Measurements from ENCODE around the gene PATJ.

PATJ gene

GRCh38 chr1:61925591-61926298, 183.5 kb downstream of the PATJ start:
- TF ChIP-seq CTCF (IDR thresholded peaks at IDR 0.05; ENCODE audit: low read depth, low read length, missing control alignments), result no peak
- no peak for DNase-seq (ENCODE audit: low read depth)
- H3K4me3 ChIP-seq (ENCODE audit: low read depth, low read length), result no peak overlapping the region

- TF ChIP-seq CTCF (IDR thresholded peaks at IDR 0.05; ENCODE audit: low read depth, low read length, missing control alignments), result no peak
- DNase-seq (ENCODE audit: low read depth), result no peak
- no peak overlapping the region for H3K4me3 ChIP-seq (ENCODE audit: low read depth, low read length)
Observed at GRCh38 chr1:61926597-61926996, 184.3 kb downstream of the PATJ start.

- no peak for TF ChIP-seq CTCF (IDR thresholded peaks at IDR 0.05; ENCODE audit: low read depth, low read length, missing control alignments)
- H3K4me3 ChIP-seq (ENCODE audit: low read depth, low read length), result no peak overlapping the region
- no peak for DNase-seq (ENCODE audit: low read depth)
Observed at GRCh38 chr1:61930116-61930645, 187.9 kb downstream of the PATJ start.

- no peak for TF ChIP-seq CTCF (IDR thresholded peaks at IDR 0.05; ENCODE audit: low read depth, low read length, missing control alignments)
- no peak for DNase-seq (ENCODE audit: low read depth)
- no peak overlapping the region for H3K4me3 ChIP-seq (ENCODE audit: low read depth, low read length)
Observed at GRCh38 chr1:61931587-61932279, 189.5 kb downstream of the PATJ start.

GRCh38 chr1:61935516-61935915, 193.2 kb downstream of the PATJ start:
- no peak for DNase-seq (ENCODE audit: low read depth)
- TF ChIP-seq CTCF (IDR thresholded peaks at IDR 0.05; ENCODE audit: low read depth, low read length, missing control alignments), result no peak
- no peak overlapping the region for H3K4me3 ChIP-seq (ENCODE audit: low read depth, low read length)

GRCh38 chr1:61936839-61937238, 194.6 kb downstream of the PATJ start:
- no peak overlapping the region for H3K4me3 ChIP-seq (ENCODE audit: low read depth, low read length)
- no peak for TF ChIP-seq CTCF (IDR thresholded peaks at IDR 0.05; ENCODE audit: low read depth, low read length, missing control alignments)
- DNase-seq (ENCODE audit: low read depth), result no peak
